Natural killer cell (primary cell): ENCODE measurements around the gene MOV10L1. TPM values are rescaled to one million over a fixed set of nuclear protein-coding genes. Genes with fewer than 3 reads are reported as not detected.
A peak's percentile ranks its signal among the peaks of the same experiment; 100 is the strongest.

Source experiments
- ATAC-seq, 3 donors: fragments of 150-1000 bp in 2 of 3; fragments of 200-7000 bp in 1 of 3; cut with Tn5 transposase; 1 replicate in 1 of 3; 2 replicates in 2 of 3; pipeline ENCODE4 v1.10.0; 2021; ENCODE audit warnings: mild to moderate bottlenecking in 2 of 3, moderate library complexity in 2 of 3
- DNase-seq, 2 donors: peaks; one replicate each; pipeline versions ENCODE4 v3.0.0 to v3.0.0-alpha.2; 2013 to 2021; ENCODE audit warnings: mixed read lengths in 1 of 2
- H3K27ac ChIP-seq: one replicate; pipeline ENCODE4 v1.5.1; 2013; ENCODE audit warnings: mild to moderate bottlenecking, low read length
- H3K27me3 ChIP-seq: one replicate; pipeline ENCODE4 v1.6.1; 2013; ENCODE audit warnings: low read length; ENCODE audit not compliant: control insufficient read depth, insufficient read depth
- H3K36me3 ChIP-seq: one replicate; pipeline ENCODE4 v1.6.1; 2013; ENCODE audit warnings: low read length; ENCODE audit not compliant: control insufficient read depth, insufficient read depth
- H3K4me1 ChIP-seq: one replicate; pipeline ENCODE4 v1.6.1; 2013; ENCODE audit warnings: low read length; ENCODE audit not compliant: control insufficient read depth, insufficient read depth
- H3K4me3 ChIP-seq: one replicate; pipeline ENCODE4 v1.5.1; 2013; ENCODE audit warnings: low read length
- H3K9me3 ChIP-seq: one replicate; pipeline ENCODE4 v1.6.1; 2013; ENCODE audit warnings: low read length; ENCODE audit not compliant: control insufficient read depth, insufficient read depth
- H3K27ac Mint-ChIP-seq, 2 donors: one replicate each; pipeline ENCODE4 v1.8.0; 2022; ENCODE audit warnings: mild to moderate bottlenecking in 2 of 2, mixed read lengths in 2 of 2, moderate library complexity in 1 of 2
- H3K27me3 Mint-ChIP-seq, 2 donors: one replicate each; pipeline ENCODE4 v1.8.0; 2022; ENCODE audit warnings: low read depth in 2 of 2, mixed read lengths in 2 of 2
- H3K36me3 Mint-ChIP-seq: one replicate; pipeline ENCODE4 v1.8.0; 2022; ENCODE audit warnings: mixed read lengths
- H3K4me1 Mint-ChIP-seq, 2 donors: one replicate each; pipeline ENCODE4 v1.8.0; 2022; ENCODE audit warnings: mixed read lengths in 2 of 2
- H3K4me3 Mint-ChIP-seq: one replicate; pipeline ENCODE4 v1.8.0; 2022; ENCODE audit warnings: mild to moderate bottlenecking, moderate library complexity, mixed read lengths
- H3K9me3 Mint-ChIP-seq, 2 donors: one replicate each; pipeline ENCODE4 v1.8.0; 2022; ENCODE audit warnings: mixed read lengths in 2 of 2
- CTCF ChIP-seq: fragments of 200-600 bp; IDR thresholded peaks from one replicate; pipeline ENCODE4 v1.8.0; 2022; ENCODE audit warnings: antibody characterized with exemption
- WGBS: methylation state at CpG from one replicate; pipeline ENCODE4 v1.1.7; 2013; ENCODE audit warnings: missing lambda C conversion rate; ENCODE audit not compliant: insufficient coverage; 5-methylcytosine and 5-hydroxymethylcytosine counted together
- intact Hi-C: fragments of 100-400 bp; cut with micrococcal nuclease; formaldehyde crosslinking; loops from one replicate; pipeline ENCODE4 v1.14.2; 2022
- total RNA-seq, 4 donors: library from RNA; stranded (reverse); fragments of 120-200 nt in 1 of 4; gene quantifications; one replicate each; pipeline versions ENCODE4 v1.2.3 to v1.2.4, GENCODE V29; 2013 to 2022

The MOV10L1 gene
- total RNA-seq, 3 donors from 2014 or later (not counting 1 experiment from before 2014, with no cell fraction given) = 1.0 to 1.7 TPM; not detected in 1

GRCh38 chr22:50190941-50191741 is 101.3 kb downstream of the MOV10L1 start:
- Mint-ChIP-seq H3K4me1 (peaks cover 40 to 54% of the 10 kb centered on the region in 2 donors), H3K36me3 (no peaks in the 10 kb centered on the region), H3K27me3 (no peaks in the 10 kb centered on the region), H3K27ac (peak overlapping the region; percentile 94 to 99), H3K4me3 (peak overlapping the region; percentile 96), H3K9me3 (no peaks in the 10 kb centered on the region)
- peaks cover 23% of the 10 kb centered on the region for H3K36me3 ChIP-seq
- H3K4me3 ChIP-seq = peak overlapping the region; percentile 72
- ATAC-seq = peak; percentile 60 to 81 (median 66)
- no peaks in the 10 kb centered on the region for H3K27me3 ChIP-seq
- peak overlapping the region; percentile 98 for H3K27ac ChIP-seq
- intact Hi-C loops = loop anchor here (1.0 to 5.0 kb wide), 2 partner anchors 9 to 44 kb away; no protein-coding TSS in a partner anchor
- no peak for TF ChIP-seq CTCF
- H3K9me3 ChIP-seq = no peaks in the 10 kb centered on the region
- 0% methylated on average over 18 of the region's 18 CpGs for WGBS
- peak; percentile 64 to 95 for DNase-seq
- H3K4me1 ChIP-seq = peaks cover 82% of the 10 kb centered on the region

DNA sequence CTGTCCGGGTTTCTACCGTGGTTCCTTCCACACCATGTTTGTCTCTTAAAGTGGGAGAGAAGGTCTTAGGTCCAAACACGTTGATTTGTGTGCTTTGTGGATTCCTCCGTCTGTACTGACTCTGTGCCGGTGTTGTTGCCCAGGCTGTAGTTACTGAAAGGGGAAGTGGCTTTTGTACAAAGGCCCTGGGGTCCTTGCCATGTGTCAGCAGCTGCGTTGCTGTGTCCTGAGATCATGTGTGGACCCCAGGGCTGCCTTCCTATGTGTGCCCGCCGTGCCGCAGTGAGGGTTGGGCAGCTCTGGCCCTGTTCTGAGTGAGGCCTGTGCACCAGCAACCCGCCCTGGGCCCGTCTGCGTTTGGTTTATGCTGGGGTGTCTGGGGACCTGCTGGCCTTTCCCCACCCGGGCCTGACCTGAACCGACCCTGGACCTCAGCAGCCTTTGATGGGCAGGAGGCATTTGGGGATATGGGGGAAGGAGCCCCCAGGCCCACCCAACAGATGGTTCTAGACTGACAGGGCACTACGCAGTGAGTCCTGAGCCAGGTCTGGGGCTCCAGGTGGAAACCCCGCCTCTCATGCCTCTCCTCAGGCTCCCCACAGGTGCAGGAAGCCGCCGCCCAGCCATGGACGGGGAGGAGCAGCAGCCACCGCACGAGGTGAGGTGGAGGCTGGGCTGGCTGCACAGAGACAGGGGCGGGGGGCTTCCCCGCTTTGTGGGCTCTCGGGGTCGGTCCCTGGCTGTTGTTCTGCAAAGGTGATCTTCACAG is 102.8 kb downstream of the MOV10L1 start:
- no peak for TF ChIP-seq CTCF
- no peaks in the 10 kb centered on the region for H3K36me3 Mint-ChIP-seq
- ATAC-seq (no peak), DNase-seq (peak in 1 of 2 donors; percentile 79)
- H3K4me1 ChIP-seq = peaks cover 70% of the 10 kb centered on the region
- H3K27me3 ChIP-seq = no peaks in the 10 kb centered on the region
- H3K36me3 ChIP-seq = peaks cover 35% of the 10 kb centered on the region
- peak overlapping the region; percentile 96 for H3K4me3 Mint-ChIP-seq
- H3K4me3 ChIP-seq = no peak overlapping the region
- WGBS = 29% methylated on average over 25 of the region's 25 CpGs
- no peaks in the 10 kb centered on the region for H3K27me3 Mint-ChIP-seq
- no peaks in the 10 kb centered on the region for H3K9me3 ChIP-seq
- peak overlapping the region; percentile 94 to 99 for H3K27ac Mint-ChIP-seq
- H3K9me3 Mint-ChIP-seq = no peaks in the 10 kb centered on the region
- peaks cover 30 to 41% of the 10 kb centered on the region in 2 donors for H3K4me1 Mint-ChIP-seq
- intact Hi-C loops = loop anchor here (5.0 kb wide), 1 partner anchor 45 kb away; no protein-coding TSS in a partner anchor
- peak overlapping the region; percentile 98 for H3K27ac ChIP-seq

GRCh38 chr22:50193621-50194020 is 103.8 kb downstream of the MOV10L1 start:
- Histone ChIP-seq H3K27ac (no peak overlapping the region), H3K4me1 (peaks cover 60% of the 10 kb centered on the region), H3K36me3 (peaks cover 36% of the 10 kb centered on the region), H3K9me3 (no peaks in the 10 kb centered on the region), H3K4me3 (no peak overlapping the region), H3K27me3 (no peaks in the 10 kb centered on the region)
- ATAC-seq = no peak
- TF ChIP-seq CTCF = no peak
- peaks cover 29 to 38% of the 10 kb centered on the region in 2 donors for H3K4me1 Mint-ChIP-seq
- peak overlapping the region in 1 of 2 donors; percentile 94 for H3K27ac Mint-ChIP-seq
- WGBS = 87% methylated on average over 7 of the region's 8 CpGs
- no peaks in the 10 kb centered on the region for H3K9me3 Mint-ChIP-seq
- no peaks in the 10 kb centered on the region for H3K27me3 Mint-ChIP-seq
- no peak for DNase-seq
- H3K4me3 Mint-ChIP-seq = no peak overlapping the region
- intact Hi-C loops = loop anchor here (5.0 kb wide), 1 partner anchor 46 kb away; no protein-coding TSS in a partner anchor
- H3K36me3 Mint-ChIP-seq = no peaks in the 10 kb centered on the region
